ENCODE data around the gene SP6.

The SP6 gene

GRCh38 chr17:47888293-47888692 is 37.3 kb upstream of the SP6 start:
- in situ Hi-C loops (cut with HindIII; ENCODE audit: low pct_unique_long_range_greater_than_20kb, low sequenced_read_pairs) = no loop called here
- no peak for DNase-seq (ENCODE audit: low read depth in 1 of 2, low spot score in 1 of 2)
- TF ChIP-seq JUND (IDR thresholded peaks at IDR 0.05; ENCODE audit: low read depth) = no peak

- in situ Hi-C loops (cut with HindIII; ENCODE audit: low pct_unique_long_range_greater_than_20kb, low sequenced_read_pairs) = no loop called here
Measured at GRCh38 chr17:47884905-47885730, 34.2 kb upstream of the SP6 start.

GRCh38 chr17:47884427-47884740 is 33.4 kb upstream of the SP6 start:
- DNase-seq (ENCODE audit: low read depth in 1 of 2, low spot score in 1 of 2) = no peak
- in situ Hi-C loops (cut with HindIII; ENCODE audit: low pct_unique_long_range_greater_than_20kb, low sequenced_read_pairs) = no loop called here
- TF ChIP-seq JUND (IDR thresholded peaks at IDR 0.05; ENCODE audit: low read depth) = no peak

More at GRCh38 chr17:47884905-47885730, 34.2 kb upstream of the SP6 start:
- no peak for DNase-seq (ENCODE audit: low read depth in 1 of 2, low spot score in 1 of 2)
- TF ChIP-seq JUND (IDR thresholded peaks at IDR 0.05; ENCODE audit: low read depth) = no peak

GRCh38 chr17:47883589-47884426 is 32.8 kb upstream of the SP6 start:
- in situ Hi-C loops (cut with HindIII; ENCODE audit: low pct_unique_long_range_greater_than_20kb, low sequenced_read_pairs) = no loop called here
- DNase-seq (ENCODE audit: low read depth in 1 of 2, low spot score in 1 of 2) = peak in 1 of 2 experiments; percentile 67
- no peak for TF ChIP-seq JUND (IDR thresholded peaks at IDR 0.05; ENCODE audit: low read depth)

GRCh38 chr17:47882695-47883588 is 32.0 kb upstream of the SP6 start:
- TF ChIP-seq JUND (IDR thresholded peaks at IDR 0.05; ENCODE audit: low read depth) = no peak
- in situ Hi-C loops (cut with HindIII; ENCODE audit: low pct_unique_long_range_greater_than_20kb, low sequenced_read_pairs) = no loop called here
- DNase-seq (ENCODE audit: low read depth in 1 of 2, low spot score in 1 of 2) = no peak

- in situ Hi-C loops (cut with HindIII; ENCODE audit: low pct_unique_long_range_greater_than_20kb, low sequenced_read_pairs) = no loop called here
- peak in 1 of 2 experiments; percentile 43 for DNase-seq (ENCODE audit: low read depth in 1 of 2, low spot score in 1 of 2)
- TF ChIP-seq JUND (IDR thresholded peaks at IDR 0.05; ENCODE audit: low read depth) = no peak
Measured at GRCh38 chr17:47882247-47882646, 31.3 kb upstream of the SP6 start.

GRCh38 chr17:47879776-47880454 is 29.0 kb upstream of the SP6 start:
- TF ChIP-seq JUND (IDR thresholded peaks at IDR 0.05; ENCODE audit: low read depth) = no peak
- no peak for DNase-seq (ENCODE audit: low read depth in 1 of 2, low spot score in 1 of 2)
- in situ Hi-C loops (cut with HindIII; ENCODE audit: low pct_unique_long_range_greater_than_20kb, low sequenced_read_pairs) = no loop called here

- in situ Hi-C loops (cut with HindIII; ENCODE audit: low pct_unique_long_range_greater_than_20kb, low sequenced_read_pairs) = no loop called here
- no peak for TF ChIP-seq JUND (IDR thresholded peaks at IDR 0.05; ENCODE audit: low read depth)
- no peak for DNase-seq (ENCODE audit: low read depth in 1 of 2, low spot score in 1 of 2)
Measured at GRCh38 chr17:47879028-47879585, 28.1 kb upstream of the SP6 start.

- in situ Hi-C loops (cut with HindIII; ENCODE audit: low pct_unique_long_range_greater_than_20kb, low sequenced_read_pairs) = no loop called here
- no peak for DNase-seq (ENCODE audit: low read depth in 1 of 2, low spot score in 1 of 2)
- no peak for TF ChIP-seq JUND (IDR thresholded peaks at IDR 0.05; ENCODE audit: low read depth)
Measured at GRCh38 chr17:47878203-47879027, 27.5 kb upstream of the SP6 start.

GRCh38 chr17:47877368-47878034 is 26.5 kb upstream of the SP6 start:
- TF ChIP-seq JUND (IDR thresholded peaks at IDR 0.05; ENCODE audit: low read depth) = no peak

More at GRCh38 chr17:47877368-47878034, 26.5 kb upstream of the SP6 start:
- DNase-seq (ENCODE audit: low read depth in 1 of 2, low spot score in 1 of 2) = no peak
- in situ Hi-C loops (cut with HindIII; ENCODE audit: low pct_unique_long_range_greater_than_20kb, low sequenced_read_pairs) = no loop called here

All from T47D (cell line).